NCI-H1105 (cell line): ENCODE measurements around the gene CAB39L.

Source experiments
- DNase-seq: peaks from one replicate; lab custom pipeline; 2025; lab: John Stamatoyannopoulos, UW

Gene CAB39L

DNA sequence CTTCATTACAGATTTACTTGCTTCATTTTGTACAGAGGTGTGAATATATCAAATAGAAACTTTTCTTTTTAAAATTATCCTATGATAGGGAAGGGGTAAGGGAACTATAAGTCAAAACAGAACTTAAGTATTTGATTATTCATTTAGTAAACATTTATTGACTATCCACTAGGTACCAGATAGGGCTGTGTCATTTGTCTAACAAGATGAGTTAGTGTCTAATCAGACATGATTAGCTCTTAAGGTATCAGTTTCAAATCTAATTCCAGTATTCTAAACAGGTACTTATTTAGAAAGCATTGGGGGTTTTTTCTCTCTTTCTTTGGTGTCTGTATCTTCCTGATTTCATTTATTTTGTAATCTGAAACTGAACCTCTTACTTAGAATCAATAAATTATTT lies 164.0 kb downstream of the CAB39L start:
- no peak for DNase-seq

DNA sequence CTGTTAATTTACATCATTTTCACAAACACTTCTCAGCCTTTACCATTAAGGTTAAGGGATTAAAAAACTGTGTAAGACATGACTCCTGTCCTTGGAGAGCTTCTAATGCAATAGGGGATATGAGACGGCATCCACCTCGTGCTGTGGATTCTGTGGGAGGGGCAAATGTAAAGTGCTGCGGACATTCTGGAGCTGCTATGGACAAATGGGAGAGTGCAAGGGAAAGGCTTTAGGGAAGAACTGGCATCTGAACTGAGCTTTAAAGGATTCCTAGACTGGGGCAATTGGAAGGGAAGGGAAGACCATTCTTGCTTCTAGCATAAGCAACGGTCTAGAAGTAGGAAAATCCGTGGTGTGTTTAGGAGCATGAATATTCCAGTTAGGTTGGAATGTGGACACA lies 164.8 kb downstream of the CAB39L start:
- no peak for DNase-seq

- no peak for DNase-seq
These were observed 165.7 kb downstream of the CAB39L start for GRCh38 chr13:49278211-49278610.

DNA sequence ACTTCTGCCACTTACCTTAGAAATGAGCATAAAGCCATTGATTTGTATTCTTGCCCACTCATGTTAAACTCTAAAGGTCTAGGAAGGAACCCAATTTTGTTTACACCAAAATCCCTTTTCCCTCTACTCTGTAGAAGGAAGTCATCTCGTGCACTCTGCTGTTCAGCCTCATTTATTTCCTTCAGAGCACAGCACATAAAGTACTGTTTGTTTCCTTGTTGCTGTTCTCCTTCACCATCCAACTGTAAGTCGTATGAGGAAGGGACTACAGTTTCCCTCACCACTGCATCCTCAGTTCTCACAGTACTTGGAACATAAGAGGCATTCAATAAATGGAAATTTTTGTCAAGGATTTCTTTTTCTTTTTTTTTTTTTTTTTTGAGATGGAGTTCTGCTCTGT lies 171.6 kb downstream of the CAB39L start:
- DNase-seq, result no peak

GRCh38 chr13:49271264-49271663 lies 172.6 kb downstream of the CAB39L start:
- DNase-seq, result no peak

DNA sequence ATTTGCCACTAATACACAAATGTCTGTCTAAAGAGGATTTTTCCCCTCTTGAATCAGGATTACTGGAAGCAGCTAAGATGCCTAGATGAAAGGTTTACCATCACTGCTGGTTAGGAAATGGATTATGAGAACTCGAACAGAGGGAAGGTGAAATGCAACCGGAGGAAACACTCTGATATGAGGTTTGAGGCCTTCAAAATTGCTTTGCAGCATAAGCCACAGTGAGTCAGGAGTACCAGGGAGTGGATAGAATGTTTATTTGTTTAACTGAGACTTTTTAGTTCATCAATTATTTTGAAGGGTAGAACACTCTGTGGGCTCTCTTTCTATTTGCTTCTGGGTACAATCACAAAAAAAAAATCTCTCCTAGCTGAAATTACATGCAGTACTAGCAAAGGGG lies 178.0 kb downstream of the CAB39L start:
- no peak for DNase-seq

- DNase-seq, result no peak
These were observed 181.2 kb downstream of the CAB39L start for GRCh38 chr13:49262634-49263033.

DNA sequence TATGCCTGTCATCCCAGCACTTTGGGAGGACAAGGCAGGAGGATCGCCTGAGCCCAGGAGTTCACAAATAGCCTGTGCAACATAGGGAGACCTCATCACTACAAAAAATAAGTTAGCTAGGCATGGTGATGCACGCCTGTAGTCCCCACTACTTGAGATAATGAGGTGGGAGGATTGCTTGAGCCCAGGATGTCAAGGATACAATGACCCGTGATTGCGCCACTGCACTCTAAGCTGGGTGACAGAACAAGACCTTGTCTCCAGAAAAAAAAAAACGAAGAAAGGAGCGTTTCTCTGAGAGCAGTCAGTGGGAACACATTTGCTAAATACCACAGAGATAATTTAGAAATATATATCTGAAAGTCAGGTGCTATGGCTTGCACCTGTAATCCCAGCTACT lies 184.3 kb downstream of the CAB39L start:
- DNase-seq, result no peak
